Inferior parietal cortex (tissue), 1 donor: Measurements from ENCODE around the gene GNPTG.

Source experiments
- DNase-seq: peaks from one replicate; pipeline ENCODE4 v3.0.0-alpha.2; 2016; ENCODE audit errors: extremely low spot score

The GNPTG gene

DNA sequence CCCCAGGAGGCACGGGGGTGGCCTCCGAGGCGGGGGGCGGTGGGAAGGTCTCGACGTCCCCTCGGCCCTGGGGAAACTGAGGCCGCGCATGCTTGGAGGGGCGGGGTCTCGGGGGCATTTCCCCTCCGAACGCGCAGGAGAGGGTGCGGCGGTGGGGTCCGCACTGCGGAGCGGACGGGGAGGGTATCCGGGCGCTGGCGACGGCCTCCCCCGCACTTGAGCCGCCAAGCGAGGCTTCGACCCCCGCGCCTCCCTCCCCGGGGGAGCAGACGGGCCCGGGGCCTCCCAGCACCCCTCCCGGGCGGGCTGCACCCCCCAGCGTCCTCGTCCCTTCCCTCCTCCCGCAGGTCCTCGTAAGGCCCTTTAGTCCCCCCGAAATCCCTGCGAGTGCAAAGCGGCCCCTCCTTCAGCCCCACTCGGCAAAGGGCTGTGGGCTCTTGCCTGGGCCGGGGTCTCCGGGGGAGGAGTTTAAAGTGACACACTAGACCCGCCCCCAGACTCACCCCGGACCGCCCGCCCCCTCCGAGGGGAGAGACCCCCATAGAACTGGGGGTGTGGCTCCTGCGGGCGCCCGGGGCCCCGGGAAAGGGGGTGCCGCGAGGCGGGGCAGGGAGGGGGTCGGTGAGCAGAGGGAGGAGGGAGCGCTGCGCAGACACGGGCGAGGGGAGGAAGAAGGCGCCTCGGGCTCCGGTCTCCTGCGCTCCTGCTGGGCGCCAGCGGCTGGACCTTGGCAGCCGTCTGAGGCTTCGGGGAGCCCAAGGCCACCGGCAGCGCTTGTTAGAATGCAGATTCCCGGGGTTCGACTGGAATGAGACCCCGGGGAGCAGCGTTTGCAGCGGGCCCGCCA is 17.7 kb upstream of the GNPTG start:
- DNase-seq: no peak

DNA sequence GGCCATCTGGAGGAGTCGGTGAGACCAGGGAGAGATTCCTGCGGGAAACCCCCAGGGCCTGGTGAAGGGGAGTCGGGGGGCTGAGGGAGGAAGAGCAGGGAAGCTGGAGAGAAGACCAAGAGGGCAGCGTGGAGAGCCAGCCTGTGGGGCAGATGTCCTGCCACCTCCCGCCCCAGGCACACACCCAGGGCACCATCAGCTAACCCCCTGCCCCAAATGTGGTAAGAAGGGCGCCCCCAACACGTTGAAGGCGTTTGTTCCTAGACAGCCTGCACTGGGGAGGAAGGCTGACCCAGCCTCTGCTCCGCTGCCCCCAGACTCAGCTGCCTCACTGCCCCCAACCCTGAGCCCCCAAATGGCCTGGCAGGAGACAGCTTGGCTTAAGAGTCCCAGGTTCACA is 17.0 kb upstream of the GNPTG start:
- no peak for DNase-seq

DNA sequence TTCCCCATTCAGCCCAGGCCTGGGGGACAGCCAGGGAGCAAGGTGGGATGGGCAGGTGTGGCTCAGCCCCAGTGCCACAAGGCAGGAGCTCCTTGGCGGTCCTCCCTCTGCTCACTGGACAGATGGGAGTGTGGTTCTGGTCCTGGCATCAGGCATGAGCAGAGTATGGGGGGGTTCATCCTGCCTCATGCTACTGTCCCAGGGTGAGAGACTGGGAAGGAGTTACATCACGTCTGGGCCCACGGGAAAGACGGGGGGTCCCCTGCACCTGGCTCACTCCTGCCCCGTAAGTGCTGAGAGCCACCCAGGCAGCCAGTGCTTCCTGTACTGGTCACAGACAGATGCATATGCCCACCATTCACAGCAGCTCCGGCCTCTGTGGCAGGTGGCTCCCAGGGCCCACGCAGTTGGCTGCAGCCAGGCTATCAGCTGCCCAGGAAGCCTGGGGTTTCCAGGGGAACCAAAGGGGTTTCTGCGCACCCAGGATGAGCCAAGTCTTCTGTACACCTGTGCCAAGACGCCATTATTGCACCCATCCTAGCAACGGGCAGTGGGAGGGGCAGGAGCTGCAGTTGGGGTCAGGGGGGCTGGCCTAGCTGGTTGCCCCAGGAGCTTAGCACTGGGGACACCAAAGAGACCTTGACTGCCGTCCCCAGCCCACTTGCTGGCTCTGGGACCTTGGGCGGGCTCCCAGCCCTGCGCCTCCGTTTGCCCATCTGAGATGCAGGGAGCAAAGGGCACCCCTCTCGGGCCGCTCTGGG is 16.3 kb upstream of the GNPTG start:
- DNase-seq: no peak

DNA sequence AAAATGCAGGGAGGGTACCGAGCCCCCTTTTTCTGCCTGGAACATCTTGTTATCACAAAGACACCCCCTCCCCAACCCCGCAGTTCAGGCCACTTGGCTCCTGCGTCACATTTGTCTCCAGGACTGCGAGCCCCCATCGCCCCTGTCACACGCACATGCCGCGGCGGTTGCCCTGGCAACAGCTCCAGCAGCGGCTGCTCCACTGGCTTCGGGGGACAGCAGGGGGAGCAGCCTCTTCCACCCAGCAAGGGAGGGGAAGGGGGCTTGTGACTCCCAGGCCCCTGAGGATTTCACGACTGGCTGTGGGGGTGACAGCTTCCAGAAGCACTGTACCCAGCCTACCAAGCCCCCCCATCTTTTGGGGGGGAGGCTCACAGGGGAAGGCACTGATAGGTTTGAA is 15.7 kb upstream of the GNPTG start:
- no peak for DNase-seq

DNA sequence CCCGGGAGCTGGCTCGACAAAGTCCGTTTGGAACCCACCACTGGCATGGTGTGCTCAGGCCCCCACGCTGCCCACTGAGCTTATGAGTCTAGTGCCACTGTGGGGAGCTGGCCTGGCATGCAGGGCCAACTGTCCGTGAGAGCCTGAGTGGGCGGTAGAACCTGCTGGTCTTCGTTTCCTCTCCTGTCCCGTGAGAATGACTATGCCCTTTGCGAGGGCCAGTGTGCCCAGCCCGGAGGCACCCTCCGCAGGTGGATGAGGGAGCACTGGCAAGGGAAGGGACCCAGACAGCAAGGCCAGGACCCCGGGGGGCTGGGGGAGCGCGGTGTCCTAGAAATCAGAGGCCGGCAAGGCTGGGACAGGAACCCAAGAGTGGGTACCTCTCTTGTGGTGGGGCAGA is 15.1 kb upstream of the GNPTG start:
- no peak for DNase-seq

DNA sequence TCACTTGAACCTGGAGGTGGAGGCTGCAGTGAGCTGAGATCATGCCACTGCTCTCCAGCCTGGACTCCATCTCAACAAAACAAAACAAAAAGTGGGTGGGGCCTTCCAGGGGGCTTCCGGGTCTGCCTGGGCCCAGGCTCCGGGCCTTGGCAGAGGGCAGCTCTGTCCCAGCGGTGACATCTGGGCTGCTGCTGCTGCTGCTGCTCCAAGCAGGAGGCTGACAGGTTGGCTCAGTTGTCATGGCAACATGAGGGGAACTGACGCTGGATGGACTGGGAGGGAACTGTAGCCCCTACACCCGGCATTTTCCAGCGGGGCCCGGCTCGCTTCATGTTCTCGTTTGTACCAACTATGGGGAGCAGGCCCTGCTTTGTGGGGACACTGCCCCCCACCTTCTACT is 14.2 kb upstream of the GNPTG start:
- no peak for DNase-seq

DNA sequence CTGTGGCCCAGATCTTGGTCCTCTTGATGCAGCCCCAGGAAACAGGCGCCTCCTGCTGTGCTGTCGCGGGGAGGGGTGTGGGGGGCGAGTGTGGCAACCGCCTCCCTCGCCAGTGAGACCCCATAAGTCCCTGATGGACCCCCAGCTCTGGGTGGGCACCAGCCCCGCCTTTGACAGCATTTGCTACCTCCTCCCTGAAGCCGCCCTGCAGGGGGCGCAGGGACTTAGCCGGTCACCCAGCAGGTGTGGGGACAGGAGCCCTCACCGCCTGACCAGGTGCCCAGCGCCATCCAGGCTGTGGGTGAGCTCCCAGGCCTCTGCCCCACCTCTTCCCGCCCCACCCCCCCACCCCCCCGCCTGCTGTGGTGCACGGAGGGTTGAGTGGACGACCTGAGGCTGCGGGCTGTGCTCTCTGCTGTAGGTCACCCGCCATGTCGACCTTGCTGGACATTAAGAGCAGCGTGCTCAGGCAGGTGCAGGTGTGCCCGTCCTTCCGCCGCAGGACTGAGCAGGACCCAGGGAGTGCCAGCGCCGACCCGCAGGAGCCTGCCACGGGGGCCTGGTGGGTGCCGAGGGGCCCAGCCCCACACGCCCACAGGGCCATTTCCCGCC is 13.5 kb upstream of the GNPTG start:
- DNase-seq: no peak

DNA sequence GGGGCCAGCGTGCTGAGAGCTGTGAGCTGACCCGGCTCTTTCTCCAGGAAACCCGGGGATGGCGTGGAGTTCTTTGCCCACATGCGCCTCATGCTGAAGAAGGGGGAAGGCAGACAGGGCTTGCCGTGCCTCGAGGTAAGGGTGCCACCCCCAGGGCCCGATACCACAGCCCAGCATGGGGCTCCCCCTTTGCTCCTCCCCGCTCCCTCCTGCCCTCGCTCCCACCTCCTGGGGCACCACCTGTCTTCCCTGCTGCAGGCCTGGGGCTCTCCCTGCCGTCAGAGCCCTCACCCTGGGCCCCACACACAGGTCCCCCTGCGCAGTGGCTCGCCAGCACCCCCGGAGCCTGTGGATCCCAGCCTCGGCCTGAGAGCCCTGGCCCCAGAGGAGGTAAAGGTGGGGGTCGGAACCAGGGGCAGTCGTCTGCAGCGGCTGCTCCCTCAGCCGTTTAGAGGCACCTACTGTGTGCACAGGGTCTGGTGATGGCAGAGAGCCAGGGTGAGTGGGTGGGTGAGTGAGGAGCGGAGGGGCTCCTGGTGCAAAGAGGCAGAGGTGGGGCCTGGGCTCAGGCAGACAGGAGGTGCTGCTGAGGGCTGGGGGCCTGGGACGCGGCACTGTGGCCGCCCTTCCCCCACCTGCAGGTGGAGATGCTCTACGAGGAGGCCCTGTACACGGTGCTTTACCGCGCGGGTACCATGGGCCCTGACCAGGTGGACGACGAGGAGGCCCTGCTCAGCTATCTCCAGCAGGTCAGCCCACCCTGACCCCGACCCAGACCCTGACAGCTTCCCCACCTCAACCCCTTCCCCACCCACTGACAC is 12.7 kb upstream of the GNPTG start:
- DNase-seq: no peak

DNA sequence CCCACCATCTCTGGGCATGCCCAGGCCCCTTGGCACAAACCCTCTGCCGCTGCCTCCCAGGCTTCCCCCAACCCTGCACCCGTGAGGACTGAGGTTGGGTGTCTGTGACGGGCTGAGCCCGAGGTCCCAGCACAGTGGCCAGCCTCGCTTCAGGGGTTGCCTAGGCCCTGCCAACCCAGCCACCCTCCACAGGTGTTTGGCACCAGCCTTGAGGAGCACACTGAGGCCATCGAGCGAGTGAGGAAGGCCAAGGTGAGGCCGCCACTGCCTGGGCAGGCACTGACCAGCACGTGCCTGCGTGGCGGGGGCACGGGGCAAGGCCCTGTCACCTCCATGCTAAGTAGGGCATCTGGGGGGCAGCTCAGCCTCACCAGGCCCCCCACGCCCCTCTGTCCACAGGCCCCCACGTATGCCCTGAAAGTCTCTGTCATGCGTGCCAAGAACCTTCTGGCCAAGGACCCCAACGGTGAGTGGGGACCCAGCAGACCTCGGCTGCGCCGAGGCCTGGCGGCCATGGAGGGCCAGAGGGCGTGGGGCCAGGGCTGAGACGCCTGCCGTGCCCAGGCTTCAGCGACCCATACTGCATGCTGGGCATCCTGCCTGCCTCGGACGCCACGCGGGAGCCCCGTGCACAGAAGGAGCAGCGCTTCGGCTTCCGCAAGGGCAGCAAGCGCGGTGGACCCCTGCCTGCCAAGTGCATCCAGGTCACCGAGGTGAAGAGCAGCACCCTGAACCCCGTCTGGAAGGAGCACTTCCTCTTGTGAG is 10.8 kb upstream of the GNPTG start:
- DNase-seq: no peak

DNA sequence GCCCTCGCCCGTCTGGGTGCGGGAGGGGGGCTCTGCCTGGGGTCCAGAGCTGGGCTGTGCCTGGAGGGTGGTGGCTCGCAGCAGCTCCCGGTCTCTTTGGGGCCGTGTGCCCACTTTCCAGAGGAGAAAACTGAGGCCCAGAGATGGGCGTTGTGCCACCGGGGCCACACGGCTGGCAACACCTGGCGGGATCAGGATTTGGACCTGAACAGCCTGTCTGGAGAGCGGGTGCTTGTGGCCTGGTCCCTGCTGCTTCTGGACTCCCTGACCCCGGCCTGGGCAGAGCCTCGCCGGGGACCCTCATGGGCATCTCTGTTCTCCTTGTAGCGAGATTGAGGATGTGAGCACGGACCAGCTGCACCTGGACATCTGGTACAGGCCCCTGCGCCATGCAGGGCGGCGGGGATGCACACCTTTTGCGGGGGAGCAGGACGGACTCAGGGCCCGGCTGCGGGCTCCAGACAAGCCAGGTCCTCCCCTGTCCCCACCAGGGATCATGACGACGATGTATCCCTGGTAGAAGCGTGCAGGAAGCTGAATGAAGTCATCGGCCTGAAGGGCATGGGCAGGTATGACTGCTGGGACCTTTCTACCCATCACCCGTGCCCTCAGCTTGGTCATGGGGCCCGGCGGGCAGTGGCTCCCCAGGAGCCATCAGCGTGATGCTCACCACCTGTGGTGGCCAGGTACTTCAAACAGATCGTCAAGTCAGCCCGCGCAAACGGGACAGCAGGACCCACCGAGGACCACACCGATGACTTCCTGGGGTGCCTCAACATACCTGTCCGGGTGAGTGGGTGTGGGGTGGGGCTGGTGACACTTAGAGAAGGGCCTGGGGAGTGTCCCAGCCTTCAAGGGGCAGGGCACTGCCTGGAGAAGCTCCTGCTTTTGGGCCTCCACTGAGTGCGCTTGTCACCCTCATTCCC is 10.0 kb upstream of the GNPTG start:
- no peak for DNase-seq

DNA sequence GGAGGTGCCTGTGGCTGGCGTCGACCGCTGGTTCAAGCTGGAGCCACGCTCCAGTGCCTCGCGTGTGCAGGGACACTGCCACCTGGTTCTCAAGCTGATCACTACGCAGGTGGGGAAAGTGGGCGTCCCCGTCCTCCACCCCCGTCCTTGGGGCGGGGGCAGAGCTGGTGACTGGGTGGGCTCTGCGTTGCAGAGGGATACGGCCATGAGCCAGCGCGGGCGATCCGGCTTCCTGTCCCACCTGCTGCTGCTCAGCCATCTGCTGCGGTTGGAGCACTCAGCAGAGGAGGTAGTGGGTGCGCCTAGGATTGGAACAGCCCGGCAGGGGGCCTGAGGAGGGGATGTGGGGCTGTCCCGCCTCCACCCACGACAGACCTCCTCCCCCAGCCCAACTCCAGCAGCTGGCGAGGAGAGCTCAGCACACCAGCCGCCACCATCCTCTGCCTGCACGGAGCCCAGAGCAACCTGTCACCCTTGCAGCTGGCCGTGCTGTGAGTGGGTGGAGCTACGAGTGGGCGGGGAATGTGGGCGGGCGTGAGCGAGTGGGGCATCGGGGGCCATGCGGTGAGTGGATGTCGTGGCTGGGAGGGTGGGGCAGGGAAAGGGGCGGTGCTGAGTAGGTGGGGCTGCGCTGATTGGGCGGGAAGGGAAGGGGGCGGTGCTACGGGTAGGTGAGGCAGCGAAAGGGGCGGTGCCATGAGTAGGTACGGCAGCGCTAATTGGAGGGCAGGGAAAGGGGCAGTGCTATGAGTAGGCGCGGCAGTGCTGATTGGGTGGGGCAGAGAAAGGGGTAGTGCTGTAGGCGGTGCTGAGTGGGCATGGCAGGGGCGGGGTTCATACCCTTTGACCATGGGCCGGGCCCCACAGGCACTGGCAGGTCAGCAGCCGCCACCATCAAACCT is 9.0 kb upstream of the GNPTG start:
- peak; percentile 68 for DNase-seq

DNA sequence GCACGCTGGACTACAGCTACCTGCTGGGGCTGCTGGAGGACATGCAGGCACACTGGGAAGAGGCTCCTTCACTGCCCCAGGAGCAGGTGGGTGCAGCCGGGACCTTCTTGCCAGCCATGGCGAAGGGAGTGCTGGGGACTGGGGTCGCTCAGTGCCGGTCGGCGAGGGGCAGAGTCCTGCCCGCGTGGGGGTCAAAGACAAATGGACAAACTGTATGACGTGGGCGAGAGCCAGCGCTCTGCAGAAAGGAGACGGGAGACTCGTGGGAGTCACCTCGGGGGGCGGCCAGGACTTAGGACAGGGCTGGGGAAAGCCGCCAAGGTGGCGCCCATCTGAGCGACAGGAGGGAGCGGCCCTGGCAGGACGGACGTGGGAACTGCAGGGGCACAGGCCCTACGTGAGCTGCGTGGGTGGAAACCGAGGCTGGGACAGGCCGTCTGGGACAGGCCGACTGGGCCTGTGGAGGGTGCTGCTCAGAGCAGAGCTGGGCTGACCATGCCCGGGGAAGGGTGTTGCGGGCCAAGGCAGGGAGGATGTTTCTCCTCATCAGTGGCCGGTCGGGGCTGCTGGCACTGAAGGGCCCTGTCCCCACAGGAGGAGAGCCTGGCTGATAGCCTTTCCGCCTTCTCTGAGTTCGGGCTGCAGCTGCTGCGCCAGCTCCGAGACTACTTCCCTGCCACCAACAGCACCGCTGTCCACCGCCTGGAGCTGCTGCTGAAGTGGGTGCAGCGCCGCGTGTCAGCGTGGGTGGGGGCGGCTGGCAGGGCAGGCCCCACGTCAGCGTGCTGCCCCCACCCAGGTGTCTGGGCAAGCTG is 8.1 kb upstream of the GNPTG start:
- DNase-seq: no peak

DNA sequence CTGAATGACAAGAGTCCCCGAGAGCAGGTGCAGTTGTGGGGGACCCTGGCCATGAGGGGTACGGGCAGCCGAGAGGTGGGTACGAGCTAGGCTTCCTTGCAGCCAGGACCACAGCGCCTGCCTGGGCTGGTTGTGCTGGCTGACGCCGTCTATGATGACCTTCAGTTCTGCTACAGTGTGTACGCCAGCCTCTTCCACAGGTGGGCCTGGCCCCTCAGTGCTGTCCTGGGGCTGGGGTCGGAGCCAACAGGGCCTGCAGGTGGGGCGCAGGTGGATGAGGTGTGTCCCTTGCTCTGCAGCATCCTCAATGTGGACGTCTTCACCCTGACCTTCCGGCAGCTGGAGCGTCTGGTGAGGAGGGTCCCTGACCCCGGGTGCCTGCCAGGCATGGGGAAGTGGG is 7.2 kb upstream of the GNPTG start:
- DNase-seq: no peak

DNA sequence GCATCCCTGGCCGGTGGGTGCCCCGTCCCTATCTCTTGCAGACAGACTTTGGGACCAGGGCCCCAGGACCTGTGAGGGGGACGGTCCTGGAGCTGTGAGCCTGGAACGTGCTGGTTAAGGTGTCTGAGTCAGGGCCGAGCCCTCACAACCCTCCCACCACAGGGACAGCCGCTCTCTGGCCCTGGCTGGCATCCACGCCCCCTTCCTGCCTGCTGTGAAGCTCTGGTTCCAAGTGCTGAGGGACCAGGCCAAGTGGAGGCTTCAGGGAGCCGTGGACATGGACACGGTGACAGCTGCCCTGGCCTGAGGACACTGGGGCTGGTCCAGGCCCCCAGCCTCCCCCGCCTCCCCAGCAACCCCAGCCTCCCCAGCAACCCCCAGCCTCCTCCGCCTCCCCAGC is 6.6 kb upstream of the GNPTG start:
- DNase-seq: no peak

DNA sequence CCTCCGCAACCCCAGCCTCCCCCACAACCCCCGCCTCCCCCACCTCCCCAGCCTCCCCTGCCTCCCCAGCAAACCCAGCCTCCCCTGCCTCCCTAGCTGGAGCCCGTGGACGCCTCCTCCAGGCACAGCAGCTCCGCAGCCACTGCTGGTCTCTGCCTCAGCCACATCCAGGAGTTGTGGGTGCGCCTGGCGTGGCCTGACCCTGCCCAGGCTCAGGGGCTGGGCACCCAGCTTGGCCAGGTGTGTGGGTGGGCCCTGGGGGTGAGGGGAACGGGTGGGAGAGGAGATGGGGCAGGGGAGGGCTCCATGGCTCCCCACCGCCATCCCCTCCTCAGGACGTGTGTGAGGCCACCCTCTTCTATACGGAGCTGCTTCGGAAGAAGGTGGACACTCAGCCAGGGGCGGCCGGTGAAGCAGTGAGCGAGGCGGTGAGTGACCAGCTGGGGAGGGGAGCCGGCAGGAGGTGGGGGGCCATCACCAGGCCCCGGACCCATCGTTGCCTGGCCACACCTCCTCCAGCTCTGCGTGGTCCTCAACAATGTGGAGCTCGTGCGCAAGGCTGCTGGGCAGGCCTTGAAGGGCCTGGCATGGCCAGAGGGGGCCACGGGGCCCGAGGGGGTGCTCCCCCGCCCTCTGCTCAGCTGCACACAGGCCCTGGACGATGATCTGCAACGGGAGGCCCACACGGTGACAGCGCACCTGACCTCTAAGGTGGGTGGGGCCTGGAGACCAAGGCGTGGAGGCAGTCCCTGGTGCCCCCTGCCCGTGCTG is 5.9 kb upstream of the GNPTG start:
- DNase-seq: no peak

DNA sequence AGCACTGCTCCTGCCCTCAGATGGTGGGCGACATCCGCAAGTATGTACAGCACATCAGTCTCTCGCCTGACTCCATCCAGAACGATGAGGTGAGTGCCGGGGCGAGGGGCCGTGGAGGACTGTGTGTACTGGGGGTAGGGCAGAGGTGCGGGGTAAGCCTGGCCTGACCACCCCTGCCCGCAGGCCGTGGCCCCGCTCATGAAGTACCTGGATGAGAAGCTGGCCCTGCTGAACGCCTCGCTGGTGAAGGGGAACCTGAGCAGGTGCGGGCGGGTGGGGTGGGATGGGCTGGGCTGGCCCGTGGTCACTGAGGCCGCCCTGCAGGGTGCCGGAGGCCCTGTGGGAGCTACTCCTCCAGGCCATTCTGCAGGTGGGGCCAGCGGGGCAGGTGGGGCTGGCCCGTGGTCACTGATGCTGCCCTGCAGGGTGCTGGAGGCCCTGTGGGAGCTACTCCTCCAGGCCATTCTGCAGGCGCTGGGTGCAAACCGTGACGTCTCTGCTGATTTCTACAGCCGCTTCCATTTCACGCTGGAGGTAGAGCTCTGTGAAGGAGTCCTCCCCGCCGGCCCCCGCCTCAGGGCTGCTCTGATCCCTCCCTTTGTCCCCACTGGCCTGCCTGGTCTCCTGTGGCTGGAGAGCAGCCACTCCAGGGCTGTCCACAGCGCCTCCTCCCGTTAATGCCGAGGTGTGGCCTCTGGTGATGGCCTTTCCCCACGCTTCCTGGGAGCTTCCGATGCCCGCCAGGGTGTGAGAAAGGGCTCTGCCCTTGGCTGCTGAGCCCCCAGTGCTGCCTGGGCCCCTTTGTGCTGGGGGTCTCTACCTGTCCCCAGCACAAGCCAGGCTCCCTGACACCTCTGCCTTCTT is 5.1 kb upstream of the GNPTG start:
- no peak for DNase-seq
